Sigmoid colon (tissue), 7 donors: ENCODE results near the gene FGF8. TPM values are rescaled to one million over a fixed set of nuclear protein-coding genes. Genes with fewer than 3 reads are reported as not detected.

Experiments used
- DNase-seq: peaks from one replicate; pipeline ENCODE4 v3.0.0-alpha.2; 2019
- H3K27ac ChIP-seq, 4 donors: fragments of 200-600 bp; sonication (generic); one replicate each; pipeline ENCODE4 v1.5.1; 2016 to 2019; ENCODE audit warnings: mild to moderate bottlenecking in 1 of 4
- H3K27me3 ChIP-seq, 3 donors: fragments of 200-600 bp; sonication (generic); one replicate each; pipeline ENCODE4 v1.5.1; 2019; ENCODE audit warnings: mild to moderate bottlenecking in 1 of 3
- H3K36me3 ChIP-seq, 4 donors: fragments of 200-600 bp; sonication (generic); one replicate each; pipeline ENCODE4 v1.5.1; 2016 to 2019
- H3K4me1 ChIP-seq, 4 donors: fragments of 200-600 bp; sonication (generic); one replicate each; pipeline ENCODE4 v1.5.1; 2017 to 2019
- H3K4me3 ChIP-seq, 4 donors: fragments of 200-600 bp; sonication (generic); one replicate each; pipeline ENCODE4 v1.5.1; 2017 to 2019; ENCODE audit warnings: mild to moderate bottlenecking in 2 of 4, moderate library complexity in 1 of 4
- H3K9me3 ChIP-seq, 4 donors: fragments of 200-600 bp in 3 of 4; sonication (generic) in 3 of 4; one replicate each; pipeline versions ENCODE4 v1.5.1 to v1.6.1; 2013 to 2019
- EP300 ChIP-seq, 4 donors: sonication (generic); formaldehyde crosslinking; IDR thresholded peaks; one replicate each; pipeline ENCODE4 v1.6.1; 2017; ENCODE audit warnings: antibody characterized with exemption in 4 of 4
- POLR2A ChIP-seq, 2 donors: fragments of 450-650 bp; IDR thresholded peaks; one replicate each; pipeline ENCODE4 v1.6.1; 2016; ENCODE audit warnings: antibody characterized with exemption in 2 of 2, mild to moderate bottlenecking in 2 of 2, moderate library complexity in 2 of 2
- POLR2AphosphoS5 ChIP-seq, 4 donors: sonication (generic); formaldehyde crosslinking; IDR thresholded peaks; one replicate each; pipeline ENCODE4 v1.6.1; 2017; ENCODE audit warnings: antibody characterized with exemption in 4 of 4
- WGBS, 2 donors: extraction: QIAGEN DNeasy Blood & Tissue Kit; methylation state at CpG; one replicate each; pipeline ENCODE4 v1.1.7; 2013; 5-methylcytosine and 5-hydroxymethylcytosine counted together
- intact Hi-C: fragments of 100-400 bp; cut with DNase I; formaldehyde crosslinking; loops from one replicate; pipeline ENCODE4 v1.15.1; 2023
- polyA plus RNA-seq, 3 donors: library from polyadenylated mRNA; stranded (reverse); fragments of 200-250 nt; gene quantifications; one replicate each; pipeline ENCODE4 v1.2.3, GENCODE V29; 2013
- total RNA-seq, 4 donors: library from RNA; depleted of rRNA; stranded (reverse); fragments of >200 nt; gene quantifications; one replicate each; pipeline ENCODE4 v1.1.0, GENCODE V29; 2016
- TF ChIP-seq, protein P1 (sequence below), 4 experiments: fragments of 450-650 bp in 3 of 4; fragments of 200-600 bp in 1 of 4; IDR thresholded peaks; one replicate each; pipeline ENCODE4 v1.5.1; 2016 to 2019; ENCODE audit warnings: antibody characterized with exemption in 4 of 4, mild to moderate bottlenecking in 3 of 4, moderate library complexity in 2 of 4
- donor health status: healthy with polysubstance abuse.
- donor health status: Bipolar disorder and iron deficiency.
- donor health status: healthy.

Gene FGF8
- total and polyA plus RNA-seq, 7 donors: 0.10 TPM; not detected in 6

- intact Hi-C loops: no loop called here
- H3K27ac ChIP-seq: no peak overlapping the region
- 26 to 54% methylated on average over 12 of the region's 12 CpGs for WGBS, 2 donors
- DNase-seq: peak; percentile 40
- no peaks in the 10 kb centered on the region for H3K9me3 ChIP-seq
- H3K4me1 ChIP-seq: peaks cover 0 to 76% (median 65%) of the 10 kb centered on the region in 4 donors
- no peak overlapping the region for H3K4me3 ChIP-seq
- TF ChIP-seq EP300 (IDR thresholded peaks at IDR 0.05) (no peak), POLR2AphosphoS5 (IDR thresholded peaks at IDR 0.05) (no peak), POLR2A (IDR thresholded peaks at IDR 0.05) (no peak)
- TF ChIP-seq, protein P1, sequence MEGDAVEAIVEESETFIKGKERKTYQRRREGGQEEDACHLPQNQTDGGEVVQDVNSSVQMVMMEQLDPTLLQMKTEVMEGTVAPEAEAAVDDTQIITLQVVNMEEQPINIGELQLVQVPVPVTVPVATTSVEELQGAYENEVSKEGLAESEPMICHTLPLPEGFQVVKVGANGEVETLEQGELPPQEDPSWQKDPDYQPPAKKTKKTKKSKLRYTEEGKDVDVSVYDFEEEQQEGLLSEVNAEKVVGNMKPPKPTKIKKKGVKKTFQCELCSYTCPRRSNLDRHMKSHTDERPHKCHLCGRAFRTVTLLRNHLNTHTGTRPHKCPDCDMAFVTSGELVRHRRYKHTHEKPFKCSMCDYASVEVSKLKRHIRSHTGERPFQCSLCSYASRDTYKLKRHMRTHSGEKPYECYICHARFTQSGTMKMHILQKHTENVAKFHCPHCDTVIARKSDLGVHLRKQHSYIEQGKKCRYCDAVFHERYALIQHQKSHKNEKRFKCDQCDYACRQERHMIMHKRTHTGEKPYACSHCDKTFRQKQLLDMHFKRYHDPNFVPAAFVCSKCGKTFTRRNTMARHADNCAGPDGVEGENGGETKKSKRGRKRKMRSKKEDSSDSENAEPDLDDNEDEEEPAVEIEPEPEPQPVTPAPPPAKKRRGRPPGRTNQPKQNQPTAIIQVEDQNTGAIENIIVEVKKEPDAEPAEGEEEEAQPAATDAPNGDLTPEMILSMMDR (IDR thresholded peaks at IDR 0.05): no peak
- H3K36me3 ChIP-seq: no peaks in the 10 kb centered on the region
- H3K27me3 ChIP-seq: peaks cover 36 to 68% (median 52%) of the 10 kb centered on the region in 3 donors
Observed at GRCh38 chr10:101778151-101778780, 2.4 kb upstream of the FGF8 start.

GRCh38 chr10:101777619-101778145, 1.8 kb upstream of the FGF8 start:
- Histone ChIP-seq H3K9me3 (no peaks in the 10 kb centered on the region), H3K27me3 (peaks cover 36 to 73% (median 57%) of the 10 kb centered on the region in 3 donors), H3K4me1 (peaks cover 0 to 72% (median 63%) of the 10 kb centered on the region in 4 donors), H3K36me3 (no peaks in the 10 kb centered on the region), H3K27ac (no peak overlapping the region), H3K4me3 (no peak overlapping the region)
- intact Hi-C loops: no loop called here
- WGBS, 2 donors: 74 to 91% methylated on average over 3 of the region's 3 CpGs
- DNase-seq: peak; percentile 42
- TF ChIP-seq, protein P1 (IDR thresholded peaks at IDR 0.05): no peak
- no peak for TF ChIP-seq EP300 (IDR thresholded peaks at IDR 0.05)
- TF ChIP-seq POLR2A (IDR thresholded peaks at IDR 0.05): no peak
- TF ChIP-seq POLR2AphosphoS5 (IDR thresholded peaks at IDR 0.05): no peak

GRCh38 chr10:101776161-101776817, 375 bp upstream of the FGF8 start:
- WGBS, 2 donors: 7 to 13% methylated on average over 73 to 74 of the region's 74 CpGs
- H3K27ac ChIP-seq: no peak overlapping the region
- TF ChIP-seq POLR2AphosphoS5 (IDR thresholded peaks at IDR 0.05) (no peak), EP300 (IDR thresholded peaks at IDR 0.05) (no peak), POLR2A (IDR thresholded peaks at IDR 0.05) (no peak)
- TF ChIP-seq, protein P1 (IDR thresholded peaks at IDR 0.05): no peak
- H3K4me1 ChIP-seq: peaks cover 0 to 59% (median 50%) of the 10 kb centered on the region in 4 donors
- intact Hi-C loops: no loop called here
- no peaks in the 10 kb centered on the region for H3K36me3 ChIP-seq
- peak overlapping the region in 3 of 4 donors; percentile 10 to 39 (median 32) for H3K4me3 ChIP-seq
- no peaks in the 10 kb centered on the region for H3K9me3 ChIP-seq
- peaks cover 44 to 87% (median 71%) of the 10 kb centered on the region in 3 donors for H3K27me3 ChIP-seq
- DNase-seq: peak; percentile 36

GRCh38 chr10:101774589-101775272, 1.2 kb downstream of the FGF8 start:
- H3K27ac ChIP-seq: no peak overlapping the region
- no peaks in the 10 kb centered on the region for H3K36me3 ChIP-seq
- TF ChIP-seq, protein P1 (IDR thresholded peaks at IDR 0.05): no peak
- no peak for TF ChIP-seq POLR2AphosphoS5 (IDR thresholded peaks at IDR 0.05)
- no peak for TF ChIP-seq POLR2A (IDR thresholded peaks at IDR 0.05)
- TF ChIP-seq EP300 (IDR thresholded peaks at IDR 0.05): no peak
- 7 to 8% methylated on average over 32 of the region's 32 CpGs for WGBS, 2 donors
- peaks cover 0 to 44% (median 35%) of the 10 kb centered on the region in 4 donors for H3K4me1 ChIP-seq
- H3K4me3 ChIP-seq: no peak overlapping the region
- peak; percentile 54 for DNase-seq
- intact Hi-C loops: no loop called here
- peaks cover 48 to 99% (median 84%) of the 10 kb centered on the region in 3 donors for H3K27me3 ChIP-seq
- no peaks in the 10 kb centered on the region for H3K9me3 ChIP-seq
